Mesodermal cell (in vitro differentiated cells): ENCODE data around the gene RPL10. TPM values are rescaled to one million over a fixed set of nuclear protein-coding genes. Genes with fewer than 3 reads are reported as not detected.

Experiments
- H3K27ac ChIP-seq: 2 replicates; pipeline ENCODE4 v1.7.0; 2013; ENCODE audit warnings: mild to moderate bottlenecking, low read depth, low read length, moderate library complexity; ENCODE audit not compliant: severe bottlenecking
- H3K36me3 ChIP-seq: 2 replicates; pipeline ENCODE4 v1.7.1; 2013; ENCODE audit warnings: mild to moderate bottlenecking, low read length, moderate library complexity; ENCODE audit not compliant: control insufficient read depth, insufficient read depth
- H3K4me1 ChIP-seq: one replicate; pipeline ENCODE4 v1.7.1; 2013; ENCODE audit warnings: mild to moderate bottlenecking, low read length; ENCODE audit not compliant: insufficient read depth, control insufficient read depth, poor library complexity, severe bottlenecking
- H3K4me3 ChIP-seq: 2 replicates; pipeline ENCODE4 v1.7.0; 2013; ENCODE audit warnings: low read length, control low read depth, mild to moderate bottlenecking; ENCODE audit not compliant: insufficient read depth, poor library complexity, severe bottlenecking; ENCODE audit errors: extremely low read depth
- H3K9me3 ChIP-seq: 2 replicates; pipeline ENCODE4 v1.7.1; 2013; ENCODE audit warnings: mild to moderate bottlenecking, low read length, moderate library complexity; ENCODE audit not compliant: control insufficient read depth
- WGBS, 2 experiments: methylation state at CpG; one replicate each; pipeline ENCODE4 v1.1.5; 2013; ENCODE audit warnings: missing lambda C conversion rate in 2 of 2; ENCODE audit not compliant: insufficient coverage in 2 of 2; 5-methylcytosine and 5-hydroxymethylcytosine counted together
- polyA plus RNA-seq, 2 experiments: library from polyadenylated mRNA; stranded (reverse); fragments of 50-300 nt; gene quantifications; one replicate each; pipeline ENCODE4 v1.2.3, GENCODE V29; 2013

The RPL10 gene
- 3,353 TPM for polyA plus RNA-seq (2013, experiment 1 of 2)
- polyA plus RNA-seq (2013, experiment 2 of 2), result 3,098 TPM

- Histone ChIP-seq H3K9me3 (no peaks in the 10 kb centered on the region), H3K36me3 (peaks cover 18% of the 10 kb centered on the region), H3K4me3 (peak within 1 kb of the TSS; percentile 65), H3K4me1 (no peaks in the 10 kb centered on the region), H3K27ac (peak within 1 kb of the TSS; percentile 98)
- 0% methylated on average over 23 to 43 of the region's 69 CpGs for WGBS, 2 experiments
Measured at GRCh38 chrX:154397888-154398667, at the start of gene RPL10. RPL10 (plus strand) TSS chrX:154398377; CDS start chrX:154398520, 143 bp downstream.

GRCh38 chrX:154348646-154349358, 49.4 kb upstream of the RPL10 start:
- Histone ChIP-seq H3K27ac (no peak overlapping the region), H3K36me3 (peaks cover 41% of the 10 kb centered on the region), H3K9me3 (no peaks in the 10 kb centered on the region), H3K4me3 (no peak overlapping the region), H3K4me1 (no peaks in the 10 kb centered on the region)
- 83 to 97% methylated on average over 2 to 9 of the region's 24 CpGs for WGBS, 2 experiments

DNA sequence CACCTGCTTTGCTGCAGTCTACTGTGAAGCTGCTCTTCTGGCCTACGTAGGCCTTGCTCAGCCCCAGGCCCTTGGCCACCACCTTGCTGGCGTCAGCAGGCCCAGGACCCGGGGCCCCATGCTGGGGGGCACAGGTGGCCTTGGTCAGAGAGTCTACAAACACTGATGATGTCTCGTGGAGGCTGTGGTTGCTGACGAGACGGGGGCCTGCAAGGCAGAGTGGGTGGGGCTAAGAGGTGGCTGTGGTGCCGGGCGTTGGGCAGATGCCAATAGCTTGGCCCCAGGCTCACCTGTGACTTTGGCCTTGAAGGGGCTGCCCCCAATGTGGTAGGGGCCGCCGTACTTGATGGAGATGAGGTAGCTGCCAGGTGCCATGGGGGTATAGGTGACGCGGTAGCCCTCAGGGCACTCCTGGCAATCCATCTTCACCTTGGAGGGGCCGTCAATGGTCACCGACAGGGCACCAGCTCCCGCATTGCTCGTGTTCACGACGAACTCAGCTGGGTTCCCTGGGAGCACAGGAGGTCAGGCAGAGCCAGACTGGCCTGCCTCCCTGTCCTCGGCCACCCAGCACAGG, 48.7 kb upstream of the RPL10 start:
- Histone ChIP-seq H3K9me3 (no peaks in the 10 kb centered on the region), H3K4me3 (no peak overlapping the region), H3K36me3 (peaks cover 41% of the 10 kb centered on the region), H3K4me1 (no peaks in the 10 kb centered on the region), H3K27ac (no peak overlapping the region)
- 95 to 100% methylated on average over 4 to 7 of the region's 19 CpGs for WGBS, 2 experiments

DNA sequence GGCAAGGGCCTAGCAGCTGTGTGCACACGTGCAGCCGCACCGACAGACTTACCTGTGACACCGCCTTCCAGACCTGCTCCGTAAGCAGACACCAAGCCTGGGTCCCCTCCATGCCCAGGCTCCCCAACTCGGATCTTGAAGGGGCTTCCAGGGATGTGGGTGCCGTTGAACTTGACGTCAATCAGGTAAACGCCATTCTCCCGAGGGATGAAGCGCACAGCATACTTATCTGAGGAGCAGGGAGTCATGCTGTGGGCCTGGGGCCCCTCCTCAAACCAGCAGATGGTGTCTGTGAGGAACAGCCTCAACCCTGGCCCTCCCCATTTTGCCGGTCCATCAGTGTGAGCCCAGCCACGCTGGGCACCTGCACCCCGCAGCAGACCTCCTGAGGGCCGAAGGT, 48.2 kb upstream of the RPL10 start:
- Histone ChIP-seq H3K4me3 (no peak overlapping the region), H3K36me3 (peaks cover 42% of the 10 kb centered on the region), H3K9me3 (no peaks in the 10 kb centered on the region), H3K27ac (no peak overlapping the region), H3K4me1 (no peaks in the 10 kb centered on the region)
- WGBS, 2 experiments, result 83 to 98% methylated on average over 4 to 13 of the region's 15 CpGs

DNA sequence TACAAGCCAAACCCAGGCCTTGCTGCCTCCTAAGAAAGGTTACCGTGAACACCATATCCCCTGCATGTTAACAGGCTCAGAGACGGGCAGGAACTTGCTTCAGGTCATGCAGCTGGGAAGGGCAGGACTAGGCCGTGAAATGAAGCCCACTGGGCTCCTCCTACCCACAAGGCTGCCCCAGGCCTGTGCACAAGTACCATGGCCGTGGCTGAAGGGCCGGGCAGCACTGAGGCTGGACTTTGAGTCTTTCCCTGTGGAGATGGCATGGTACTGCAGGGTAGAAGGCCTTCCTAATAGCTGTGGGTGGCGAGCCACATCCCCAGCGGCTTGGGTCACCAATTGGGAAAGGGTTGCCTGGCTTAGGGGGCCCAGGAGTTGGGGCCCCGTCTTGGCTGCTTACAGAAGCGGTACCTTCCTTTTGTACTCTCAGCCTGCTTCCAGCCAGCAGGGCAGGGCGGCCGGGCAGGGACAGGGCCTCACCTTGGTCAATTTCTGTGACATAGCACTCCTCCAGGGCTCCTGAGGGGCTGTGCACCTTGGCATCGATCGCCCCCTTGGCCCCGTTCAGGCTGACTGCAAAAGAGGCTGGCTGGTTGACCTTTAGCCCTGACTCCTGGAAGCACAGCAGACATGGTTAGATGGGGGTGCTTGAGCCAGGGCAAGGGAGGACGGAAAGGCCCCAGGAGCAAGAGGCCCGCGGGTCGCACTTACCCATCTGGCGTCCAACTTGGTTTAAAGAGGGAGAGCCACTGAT, 47.6 kb upstream of the RPL10 start:
- Histone ChIP-seq H3K4me1 (no peaks in the 10 kb centered on the region), H3K27ac (no peak overlapping the region), H3K4me3 (no peak overlapping the region), H3K36me3 (peaks cover 46% of the 10 kb centered on the region), H3K9me3 (no peaks in the 10 kb centered on the region)
- WGBS, 2 experiments, result 96 to 97% methylated on average over 6 to 11 of the region's 19 CpGs

DNA sequence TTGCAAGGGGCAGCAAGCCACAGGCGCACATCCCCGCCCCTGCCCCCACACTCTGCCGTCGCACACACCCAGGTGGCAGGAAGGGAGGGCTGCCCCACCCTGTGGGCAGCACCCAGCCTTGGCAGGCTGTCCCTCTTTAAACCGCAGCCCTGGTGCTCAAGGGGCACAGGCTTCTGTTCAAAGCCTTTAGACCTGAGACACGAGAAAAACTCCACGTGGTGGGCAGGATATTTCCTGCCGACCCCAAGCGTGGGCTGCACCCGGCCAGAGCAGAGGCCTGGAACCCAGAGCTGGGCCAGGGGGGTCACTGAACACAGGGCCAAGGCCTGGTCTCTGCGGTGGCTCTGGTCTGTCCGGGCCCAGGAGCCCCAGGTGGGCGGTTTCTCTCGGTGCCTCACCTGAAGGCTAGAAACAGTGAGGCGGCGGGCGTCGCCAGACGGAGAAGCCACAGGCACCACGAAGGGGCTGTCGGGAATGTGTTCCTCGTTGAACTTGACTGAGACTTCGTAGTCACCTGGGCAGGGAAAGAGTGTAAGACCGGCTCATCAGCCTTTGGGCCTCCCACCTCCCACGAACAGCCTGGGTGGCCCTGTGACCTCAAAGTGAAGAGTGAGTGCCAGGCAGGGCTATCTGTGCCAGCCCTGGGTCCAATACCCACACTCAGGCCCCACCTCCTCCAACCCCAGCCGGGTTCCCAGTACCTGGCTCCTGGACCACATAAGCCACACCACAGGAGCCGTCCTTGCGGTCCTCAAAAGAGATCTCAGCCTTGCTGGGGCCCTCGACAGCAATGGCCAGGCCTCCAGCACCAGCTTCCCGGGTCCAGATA, 46.8 kb upstream of the RPL10 start:
- Histone ChIP-seq H3K4me3 (no peak overlapping the region), H3K9me3 (no peaks in the 10 kb centered on the region), H3K36me3 (peaks cover 46% of the 10 kb centered on the region), H3K27ac (peak overlapping the region; percentile 10), H3K4me1 (no peaks in the 10 kb centered on the region)
- 97 to 98% methylated on average over 20 to 24 of the region's 30 CpGs for WGBS, 2 experiments

- Histone ChIP-seq H3K9me3 (no peaks in the 10 kb centered on the region), H3K36me3 (peaks cover 47% of the 10 kb centered on the region), H3K27ac (peak overlapping the region; percentile 10), H3K4me1 (no peaks in the 10 kb centered on the region), H3K4me3 (no peak overlapping the region)
- WGBS, 2 experiments, result 92 to 95% methylated on average over 7 of the region's 14 CpGs
Measured at GRCh38 chrX:154352012-154352401, 46.2 kb upstream of the RPL10 start.

DNA sequence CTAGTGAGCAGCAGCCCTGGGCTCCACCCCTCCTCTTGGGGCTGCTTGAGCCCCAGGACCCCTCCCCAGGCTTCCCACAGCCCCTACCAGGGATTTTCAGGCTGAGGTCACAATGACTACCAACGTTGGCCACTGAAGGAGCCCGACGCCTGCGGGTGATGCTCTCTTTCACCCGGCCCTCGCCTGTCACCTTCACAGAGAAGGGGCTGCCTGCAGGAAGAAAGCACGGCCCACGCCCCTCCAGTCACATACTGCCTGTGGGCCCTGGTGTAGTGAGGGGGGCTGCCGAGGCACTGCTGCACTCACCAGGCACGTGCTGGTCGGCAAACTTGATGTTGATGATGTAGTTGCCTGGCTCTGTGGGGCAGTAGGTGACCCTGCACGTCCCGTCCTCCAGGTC, 45.7 kb upstream of the RPL10 start:
- no peaks in the 10 kb centered on the region for H3K9me3 ChIP-seq
- 98 to 100% methylated on average over 2 to 6 of the region's 13 CpGs for WGBS, 2 experiments
- no peak overlapping the region for H3K27ac ChIP-seq
- H3K4me3 ChIP-seq, result no peak overlapping the region
- no peaks in the 10 kb centered on the region for H3K4me1 ChIP-seq
- H3K36me3 ChIP-seq, result peaks cover 52% of the 10 kb centered on the region

GRCh38 chrX:154353172-154353843, 44.9 kb upstream of the RPL10 start:
- WGBS, 2 experiments, result 95 to 100% methylated on average over 8 to 16 of the region's 24 CpGs
- Histone ChIP-seq H3K36me3 (peaks cover 59% of the 10 kb centered on the region), H3K4me3 (no peak overlapping the region)

More at GRCh38 chrX:154353172-154353843, 44.9 kb upstream of the RPL10 start:
- Histone ChIP-seq H3K27ac (no peak overlapping the region), H3K4me1 (no peaks in the 10 kb centered on the region), H3K9me3 (no peaks in the 10 kb centered on the region)
